ENCODE data around the gene LAMC3.

- TF ChIP-seq CTCF (IDR thresholded peaks at IDR 0.05) (no peak), EZH2phosphoT487 (IDR thresholded peaks at IDR 0.05) (no peak)
Observed at GRCh38 chr9:131125038-131125287, 116.0 kb downstream of the LAMC3 start.

Data from neural progenitor cell (in vitro differentiated cells).